Measurements from ENCODE around the gene NDUFC1. TPM values are rescaled to one million over a fixed set of nuclear protein-coding genes. Genes with fewer than 3 reads are reported as not detected.

Gene NDUFC1
- total RNA-seq, 1 donor from 2014 or later, result 42.5 TPM

DNA sequence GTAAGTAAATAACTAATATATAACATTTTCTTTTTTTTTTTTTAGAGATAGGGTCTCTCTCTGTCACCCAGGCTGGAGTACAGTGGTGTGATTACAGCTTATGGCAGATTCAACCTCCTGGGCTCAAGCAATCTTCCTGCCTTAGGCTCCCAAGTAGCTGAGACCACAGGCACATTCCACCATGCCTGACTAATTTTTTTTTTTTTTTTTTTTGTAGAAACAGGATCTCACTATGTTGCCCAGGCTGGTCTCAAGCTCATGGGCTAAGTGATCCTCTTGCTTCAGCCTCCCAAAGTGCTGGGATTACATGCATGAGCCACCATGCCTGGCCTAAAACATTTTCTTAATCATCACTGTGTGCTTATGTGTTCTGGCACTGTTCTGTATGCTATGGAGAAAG is 55.0 kb downstream of the NDUFC1 start:
- DNase-seq, result no peak

DNA sequence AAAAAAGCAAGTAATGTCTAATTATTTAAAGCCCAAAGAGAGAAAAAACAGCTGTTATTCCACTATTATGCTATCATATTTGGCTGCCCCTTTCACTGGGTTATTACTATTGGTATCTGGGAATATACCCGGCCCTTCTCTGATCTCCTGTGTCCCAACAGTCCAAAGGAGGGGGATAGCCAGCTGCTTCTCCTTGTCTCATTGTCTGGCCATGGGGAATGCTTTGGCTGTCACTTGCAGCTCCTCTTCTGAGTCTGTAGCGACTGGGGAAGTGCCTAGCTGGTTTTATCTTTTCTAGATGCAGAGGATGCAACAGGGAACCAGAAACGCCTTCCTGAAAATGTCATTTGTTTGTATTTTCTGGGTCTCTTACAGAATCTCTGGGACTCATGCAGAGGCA is 56.1 kb downstream of the NDUFC1 start:
- DNase-seq, result peak; percentile 58

DNA sequence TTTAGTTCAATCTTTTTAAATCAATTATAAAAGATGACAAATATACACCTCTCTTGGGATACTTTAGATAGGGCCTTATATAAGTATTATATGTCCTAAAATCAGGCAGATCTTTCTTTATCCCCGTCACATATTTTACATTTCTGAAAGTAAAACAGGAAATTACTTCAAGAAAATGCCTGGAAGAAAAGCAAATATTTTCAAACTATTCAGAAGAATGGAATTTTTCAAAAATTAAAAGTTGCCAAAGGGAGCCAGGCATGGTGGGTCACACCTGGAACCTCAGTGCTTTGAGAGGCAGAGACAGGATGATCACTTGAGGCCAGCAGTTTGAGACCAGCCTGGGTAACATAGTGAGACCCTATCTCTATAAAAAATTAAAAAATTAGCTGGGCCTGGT is 56.7 kb downstream of the NDUFC1 start:
- DNase-seq, result no peak

DNA sequence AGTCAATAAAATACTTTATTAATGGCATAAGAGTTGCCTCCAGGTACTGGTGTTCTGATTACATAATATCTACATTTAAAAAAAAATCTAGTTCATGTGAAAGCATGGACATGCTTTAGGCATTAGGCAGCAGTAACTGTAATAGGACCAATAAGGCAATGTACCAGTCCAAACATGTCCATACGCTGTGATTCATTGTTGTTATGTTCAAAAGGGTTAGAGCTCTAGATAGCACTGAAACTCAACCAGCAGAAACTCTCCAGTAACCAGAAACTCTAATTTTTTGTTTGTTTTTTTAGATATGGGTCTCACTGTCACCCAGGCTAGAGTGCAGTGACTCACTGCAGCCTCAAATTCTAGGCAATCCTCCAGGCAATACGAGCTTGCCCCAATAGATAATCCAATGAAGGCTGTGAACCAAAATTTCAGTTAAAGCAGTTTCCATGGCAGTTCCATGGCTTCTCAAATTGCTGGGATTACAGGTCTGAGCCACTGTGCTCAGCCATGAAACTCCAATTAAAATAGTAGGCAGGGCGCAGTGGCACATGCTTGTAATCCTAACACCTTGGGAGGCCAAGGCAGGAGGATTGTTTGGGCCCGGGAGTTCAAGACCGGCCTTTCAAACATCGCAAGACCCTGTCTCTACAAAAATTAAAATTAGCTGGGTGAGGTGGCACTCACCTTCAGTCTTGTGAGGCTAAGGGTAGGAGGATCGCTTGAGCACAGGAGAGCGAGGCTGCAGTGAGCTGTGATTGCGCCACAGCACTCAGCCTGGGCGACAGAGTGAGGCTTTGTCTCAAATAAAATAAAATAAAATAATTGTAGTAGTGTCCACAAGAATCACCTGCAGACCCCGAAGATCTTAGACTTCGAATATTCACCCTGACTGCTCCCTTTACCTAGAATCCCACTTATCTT is 58.6 kb downstream of the NDUFC1 start:
- DNase-seq, result peak; percentile 24

DNA sequence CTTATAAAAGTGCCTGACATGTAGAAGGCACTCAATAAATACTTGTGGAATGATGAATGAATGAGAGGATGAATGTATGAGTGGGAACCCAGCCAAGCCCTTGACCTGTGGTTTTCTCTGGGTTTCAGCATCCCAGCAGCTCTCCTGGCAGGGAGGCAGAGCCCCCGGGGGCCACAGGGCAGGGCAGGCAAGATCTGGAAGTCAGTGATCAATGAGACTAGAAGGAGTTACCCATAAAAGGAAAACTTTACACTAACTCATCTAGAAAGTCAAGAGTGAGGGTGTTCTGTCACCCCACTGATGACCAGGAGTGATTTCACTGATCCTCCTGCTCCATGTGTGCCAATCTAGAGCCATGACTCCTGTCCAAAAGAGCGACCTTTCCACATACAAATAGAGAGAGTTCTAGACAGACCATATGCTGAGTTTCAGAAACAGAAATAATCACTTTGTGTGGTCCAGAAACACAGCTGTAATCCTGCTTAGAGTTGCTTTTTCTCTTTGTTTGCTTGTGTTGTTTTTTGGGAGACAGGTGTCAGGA is 59.7 kb downstream of the NDUFC1 start:
- no peak for DNase-seq

DNA sequence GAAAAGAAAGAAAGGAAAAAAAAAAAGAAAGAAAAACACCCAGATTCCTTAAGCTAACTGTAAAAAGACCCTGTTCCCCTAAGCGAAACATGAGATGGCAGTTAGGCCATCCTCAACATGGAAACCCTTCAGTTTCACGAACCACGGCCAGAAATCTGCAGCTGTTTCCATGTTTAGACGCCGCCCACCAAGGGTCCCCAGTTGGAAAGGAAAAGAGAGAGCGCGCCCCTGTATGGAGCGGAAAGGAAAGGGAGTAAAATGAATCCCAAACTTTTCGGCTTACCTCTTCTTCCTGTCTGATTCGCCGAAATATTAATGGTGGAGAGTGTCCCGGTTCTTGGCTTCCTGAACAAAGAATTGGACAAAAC is 60.5 kb downstream of the NDUFC1 start:
- DNase-seq, result peak; percentile 35

DNA sequence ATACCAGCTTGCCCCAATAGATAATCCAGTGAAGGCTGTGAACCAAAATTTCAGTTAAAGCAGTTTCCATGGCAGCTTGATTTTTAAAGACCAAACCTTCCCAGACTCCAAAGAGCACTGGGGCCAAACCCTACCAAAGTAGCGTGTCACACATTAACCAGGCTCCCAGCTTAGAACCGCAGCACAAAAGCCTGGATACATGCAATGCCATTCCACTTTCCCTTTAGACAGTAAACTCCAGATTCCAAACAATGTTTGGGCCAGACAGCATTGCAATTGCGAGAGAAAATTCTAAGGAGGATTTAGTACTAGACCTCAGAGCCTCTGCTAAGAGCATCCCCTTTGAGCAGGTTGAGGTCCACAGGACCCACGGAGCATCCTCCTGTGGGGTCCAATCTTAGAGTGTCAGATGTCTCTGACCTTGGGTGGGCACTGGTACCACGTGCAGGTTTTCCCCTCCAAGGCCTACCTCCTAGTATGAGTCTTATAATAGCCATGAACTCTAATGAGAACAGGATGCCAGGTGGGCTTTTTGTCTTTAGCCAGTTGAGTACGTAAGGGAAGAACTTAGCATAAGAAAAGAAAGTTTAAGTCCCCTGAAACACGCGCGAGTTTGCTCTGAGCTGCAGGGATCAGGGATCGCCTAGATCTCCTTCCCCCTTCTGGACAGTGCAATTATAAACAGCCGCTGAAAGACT is 61.0 kb downstream of the NDUFC1 start:
- DNase-seq, result no peak

Small RNA genes within 50 kb of the gene (small RNA-seq; reads per million reads assigned to genes)
- gene RNU6-1074P (ENCODE audit: low replicate concordance) (not detected), gene RNU6-1214P (ENCODE audit: low replicate concordance) (not detected)

Other genes starting within 250 kb of the NDUFC1 start
- gene ELF2, start 125.3 kb downstream of the NDUFC1 start, total RNA-seq, result 119 TPM
- not detected for gene MGARP, start 22.3 kb downstream of the NDUFC1 start, total RNA-seq
- gene NAA15, start 972 bp downstream of the NDUFC1 start, total RNA-seq, result 38.9 TPM
- gene RAB33B, start 151.6 kb upstream of the NDUFC1 start, total RNA-seq, result 19.6 TPM